ENCODE results near the gene SLC4A2.

SLC4A2 gene

GRCh38 chr7:151087245-151088018, 28.0 kb downstream of the SLC4A2 start:
- Histone ChIP-seq H3K27ac (peak overlapping the region; percentile 53 to 95 (median 86)), H3K4me3 (peak overlapping the region; percentile 47 to 83 (median 69))

- Histone ChIP-seq H3K4me3 (peak overlapping the region; percentile 47 to 83 (median 69)), H3K27ac (peak overlapping the region; percentile 53 to 95 (median 86))
These were observed 28.8 kb downstream of the SLC4A2 start for GRCh38 chr7:151088019-151088855.

GRCh38 chr7:151088856-151089699, 29.7 kb downstream of the SLC4A2 start:
- Histone ChIP-seq H3K4me3 (peak overlapping the region; percentile 3 to 83 (median 68)), H3K27ac (peak overlapping the region; percentile 41 to 95 (median 86))

GRCh38 chr7:151089893-151090730, 30.7 kb downstream of the SLC4A2 start:
- H3K4me3 ChIP-seq: peak overlapping the region in 3 of 7 experiments; percentile 62 to 76 (median 75)

GRCh38 chr7:151091003-151091402, 31.6 kb downstream of the SLC4A2 start:
- peak overlapping the region in 5 of 21 experiments; percentile 20 to 90 (median 39) for H3K27ac ChIP-seq
- H3K4me3 ChIP-seq: no peak overlapping the region

More at GRCh38 chr7:151089893-151090730, 30.7 kb downstream of the SLC4A2 start:
- H3K27ac ChIP-seq: peak overlapping the region; percentile 3 to 95 (median 86)

GRCh38 chr7:151091431-151091830, 32.0 kb downstream of the SLC4A2 start:
- H3K4me3 ChIP-seq: no peak overlapping the region
- peak overlapping the region in 2 of 21 experiments; percentile 20 to 90 for H3K27ac ChIP-seq

- no peak overlapping the region for H3K4me3 ChIP-seq
- no peak overlapping the region for H3K27ac ChIP-seq
These were observed 32.6 kb downstream of the SLC4A2 start for GRCh38 chr7:151091988-151092387.

GRCh38 chr7:151093748-151094147, 34.4 kb downstream of the SLC4A2 start:
- H3K27ac ChIP-seq: no peak overlapping the region

GRCh38 chr7:151094675-151095074, 35.3 kb downstream of the SLC4A2 start:
- Histone ChIP-seq H3K4me3 (no peak overlapping the region), H3K27ac (no peak overlapping the region)

More at GRCh38 chr7:151093748-151094147, 34.4 kb downstream of the SLC4A2 start:
- H3K4me3 ChIP-seq: no peak overlapping the region

GRCh38 chr7:151095123-151095797, 35.9 kb downstream of the SLC4A2 start:
- no peak overlapping the region for H3K27ac ChIP-seq
- H3K4me3 ChIP-seq: no peak overlapping the region

GRCh38 chr7:151095828-151096475, 36.6 kb downstream of the SLC4A2 start:
- no peak overlapping the region for H3K4me3 ChIP-seq
- no peak overlapping the region for H3K27ac ChIP-seq

GRCh38 chr7:151099486-151100211, 40.3 kb downstream of the SLC4A2 start:
- Histone ChIP-seq H3K4me3 (no peak overlapping the region), H3K27ac (no peak overlapping the region)

- H3K27ac ChIP-seq: peak overlapping the region in 1 of 21 experiments; percentile 1
- H3K4me3 ChIP-seq: no peak overlapping the region
These were observed 41.5 kb downstream of the SLC4A2 start for GRCh38 chr7:151100921-151101320.

GRCh38 chr7:151101621-151102396, 42.4 kb downstream of the SLC4A2 start:
- Histone ChIP-seq H3K4me3 (no peak overlapping the region), H3K27ac (peak overlapping the region in 1 of 21 experiments; percentile 1)

- no peak overlapping the region for H3K4me3 ChIP-seq
- no peak overlapping the region for H3K27ac ChIP-seq
These were observed 43.6 kb downstream of the SLC4A2 start for GRCh38 chr7:151102991-151103390.

GRCh38 chr7:151103973-151104372, 44.6 kb downstream of the SLC4A2 start:
- Histone ChIP-seq H3K27ac (peak overlapping the region in 1 of 21 experiments; percentile 9), H3K4me3 (no peak overlapping the region)

Measured in skin epidermis (tissue), 12 donors.